Stimulated activated CD4-positive, alpha-beta T cell treated with anti-CD3 and anti-CD28 coated beads, Interleukin-2, amount 100 ng/mL, for 4 hours (primary cell): ENCODE measurements around the gene TRIM67.
"Not testable (repeated sequence)": the region's sequence is repeated elsewhere in the genome, so short reads cannot be mapped to it uniquely, and the experiment has no call there.

Experiments
- DNase-seq: peaks from one replicate; pipeline ENCODE4 v3.0.0-alpha.2; 2020; ENCODE audit warnings: low read depth

TRIM67 gene

GRCh38 chr1:231158141-231158540, 3.7 kb upstream of the TRIM67 start:
- DNase-seq = not testable (repeated sequence)

GRCh38 chr1:231159202-231159962, 2.5 kb upstream of the TRIM67 start:
- DNase-seq = no peak

- no peak for DNase-seq
These were observed 1.7 kb upstream of the TRIM67 start for GRCh38 chr1:231159963-231160761.

GRCh38 chr1:231160895-231161666, 777 bp upstream of the TRIM67 start:
- no peak for DNase-seq

GRCh38 chr1:231162297-231162969, 575 bp downstream of the TRIM67 start:
- DNase-seq = no peak

GRCh38 chr1:231162970-231163829, 1.3 kb downstream of the TRIM67 start:
- no peak for DNase-seq

GRCh38 chr1:231163830-231164427, 2.1 kb downstream of the TRIM67 start:
- DNase-seq = no peak

GRCh38 chr1:231165371-231165770, 3.5 kb downstream of the TRIM67 start:
- DNase-seq = no peak

- DNase-seq = no peak
These were observed 4.5 kb downstream of the TRIM67 start for GRCh38 chr1:231166398-231166797.

GRCh38 chr1:231170875-231171274, 9.0 kb downstream of the TRIM67 start:
- DNase-seq = no peak

- no peak for DNase-seq
These were observed 9.9 kb downstream of the TRIM67 start for GRCh38 chr1:231171623-231172197.

GRCh38 chr1:231172411-231172810, 10.6 kb downstream of the TRIM67 start:
- no peak for DNase-seq

GRCh38 chr1:231176421-231176820, 14.6 kb downstream of the TRIM67 start:
- no peak for DNase-seq

GRCh38 chr1:231177226-231177625, 15.4 kb downstream of the TRIM67 start:
- no peak for DNase-seq

GRCh38 chr1:231177936-231178335, 16.1 kb downstream of the TRIM67 start:
- DNase-seq = no peak

GRCh38 chr1:231178970-231179369, 17.1 kb downstream of the TRIM67 start:
- DNase-seq = no peak

- DNase-seq = no peak
These were observed 18.2 kb downstream of the TRIM67 start for GRCh38 chr1:231180034-231180433.

GRCh38 chr1:231181271-231181670, 19.4 kb downstream of the TRIM67 start:
- DNase-seq = no peak

- DNase-seq = no peak
These were observed 20.5 kb downstream of the TRIM67 start for GRCh38 chr1:231182317-231182716.
